DND-41 (cell line): ENCODE data around the gene PALMD.

ENCODE experiments used
- ATAC-seq: fragments of 200-7000 bp; cut with Tn5 transposase; 3 replicates; pipeline ENCODE4 v1.9.1; 2021; ENCODE audit warnings: low read depth; ENCODE audit not compliant: insufficient read depth
- DNase-seq: peaks from one replicate; pipeline ENCODE4 v3.0.0-alpha.2; 2020
- H2AFZ ChIP-seq: 2 replicates; pipeline ENCODE4 v1.6.0; 2012; ENCODE audit warnings: low read depth, low read length
- H3K27ac ChIP-seq: 2 replicates; pipeline ENCODE4 v1.5.1; 2012; ENCODE audit warnings: low read length, inconsistent platforms
- H3K27me3 ChIP-seq: fragments of 200-600 bp; sonication (generic); 2 replicates; pipeline ENCODE4 v1.6.0; 2012; ENCODE audit warnings: low read length, mild to moderate bottlenecking, inconsistent platforms; ENCODE audit not compliant: insufficient read depth, poor library complexity
- H3K36me3 ChIP-seq: 2 replicates; pipeline ENCODE4 v1.5.1; 2012; ENCODE audit warnings: low read length, inconsistent platforms; ENCODE audit not compliant: insufficient read depth
- H3K4me1 ChIP-seq: 2 replicates; pipeline ENCODE4 v1.5.1; 2012; ENCODE audit warnings: mild to moderate bottlenecking, low read length; ENCODE audit not compliant: insufficient read depth
- H3K4me2 ChIP-seq: 2 replicates; pipeline ENCODE4 v1.6.0; 2012; ENCODE audit warnings: mild to moderate bottlenecking, moderate library complexity, low read length, inconsistent platforms; ENCODE audit not compliant: insufficient read depth
- H3K4me3 ChIP-seq, 2 experiments: fragments of 200-600 bp in 1 of 2; shearing (Covaris generic) in 1 of 2; 2 replicates each; pipeline ENCODE4 v1.5.1; 2012 to 2016; ENCODE audit warnings: inconsistent platforms in 2 of 2, low read length in 2 of 2, mild to moderate bottlenecking in 2 of 2, low read depth in 1 of 2, moderate library complexity in 1 of 2
- H3K79me2 ChIP-seq: 2 replicates; pipeline ENCODE4 v1.6.0; 2012; ENCODE audit warnings: low read length, inconsistent platforms; ENCODE audit not compliant: insufficient read depth
- H3K9ac ChIP-seq: 2 replicates; pipeline ENCODE4 v1.6.0; 2012; ENCODE audit warnings: low read depth, mild to moderate bottlenecking, inconsistent platforms, low read length, moderate library complexity
- H3K9me3 ChIP-seq: 2 replicates; pipeline ENCODE4 v1.5.1; 2012; ENCODE audit warnings: low read length, moderate library complexity, mild to moderate bottlenecking, inconsistent platforms; ENCODE audit not compliant: insufficient read depth, severe bottlenecking
- H4K20me1 ChIP-seq: 2 replicates; pipeline ENCODE4 v1.6.0; 2012; ENCODE audit warnings: low read length; ENCODE audit not compliant: insufficient read depth
- CTCF ChIP-seq: IDR thresholded peaks from 2 replicates; pipeline ENCODE4 v1.5.1; 2012; ENCODE audit warnings: borderline replicate concordance, low read length, moderate library complexity, mild to moderate bottlenecking; ENCODE audit not compliant: poor library complexity, severe bottlenecking; ENCODE audit errors: extremely low read depth
- EZH2 ChIP-seq: IDR thresholded peaks from 3 replicates; pipeline ENCODE4 v1.6.1; 2012; ENCODE audit warnings: borderline replicate concordance, low read depth, mild to moderate bottlenecking, moderate library complexity, low read length, inconsistent platforms; ENCODE audit not compliant: severe bottlenecking

The PALMD gene

GRCh38 chr1:99696616-99697015, 50.7 kb downstream of the PALMD start:
- TF ChIP-seq CTCF: no peak
- TF ChIP-seq EZH2: no peak
- Histone ChIP-seq H4K20me1 (no peaks in the 10 kb centered on the region), H3K4me3 (no peak overlapping the region), H3K4me1 (no peaks in the 10 kb centered on the region), H3K27ac (no peak overlapping the region), H3K36me3 (no peaks in the 10 kb centered on the region), H3K9ac (no peak overlapping the region), H3K4me2 (no peak overlapping the region), H2AFZ (no peak overlapping the region), H3K79me2 (no peaks in the 10 kb centered on the region), H3K27me3 (no peaks in the 10 kb centered on the region), H3K9me3 (no peaks in the 10 kb centered on the region)
- DNase-seq (no peak), ATAC-seq (no peak)

- Histone ChIP-seq H3K9me3 (no peaks in the 10 kb centered on the region), H3K9ac (no peak overlapping the region), H3K4me1 (no peaks in the 10 kb centered on the region), H3K36me3 (no peaks in the 10 kb centered on the region), H3K27me3 (no peaks in the 10 kb centered on the region), H3K4me3 (no peak overlapping the region), H3K27ac (no peak overlapping the region), H3K79me2 (no peaks in the 10 kb centered on the region), H3K4me2 (no peak overlapping the region), H4K20me1 (no peaks in the 10 kb centered on the region), H2AFZ (no peak overlapping the region)
- TF ChIP-seq CTCF: no peak
- TF ChIP-seq EZH2: no peak
- ATAC-seq: no peak
- DNase-seq: no peak
Observed at GRCh38 chr1:99697580-99697979, 51.7 kb downstream of the PALMD start.

- TF ChIP-seq CTCF (no peak), EZH2 (no peak)
- Histone ChIP-seq H3K9ac (no peak overlapping the region), H3K4me1 (no peaks in the 10 kb centered on the region), H4K20me1 (no peaks in the 10 kb centered on the region), H3K4me2 (no peak overlapping the region), H3K4me3 (no peak overlapping the region), H2AFZ (no peak overlapping the region), H3K9me3 (no peaks in the 10 kb centered on the region), H3K36me3 (no peaks in the 10 kb centered on the region), H3K27ac (no peak overlapping the region), H3K79me2 (no peaks in the 10 kb centered on the region), H3K27me3 (no peaks in the 10 kb centered on the region)
- ATAC-seq: no peak
- DNase-seq: no peak
Observed at GRCh38 chr1:99700020-99700419, 54.1 kb downstream of the PALMD start.

GRCh38 chr1:99702221-99702620, 56.3 kb downstream of the PALMD start:
- no peak for TF ChIP-seq CTCF
- no peaks in the 10 kb centered on the region for H4K20me1 ChIP-seq
- H3K9ac ChIP-seq: no peak overlapping the region
- no peak overlapping the region for H2AFZ ChIP-seq
- no peak for ATAC-seq
- no peaks in the 10 kb centered on the region for H3K27me3 ChIP-seq
- no peaks in the 10 kb centered on the region for H3K4me1 ChIP-seq
- H3K4me3 ChIP-seq: no peak overlapping the region
- DNase-seq: no peak
- H3K4me2 ChIP-seq: no peak overlapping the region
- H3K9me3 ChIP-seq: no peaks in the 10 kb centered on the region
- H3K27ac ChIP-seq: no peak overlapping the region
- H3K36me3 ChIP-seq: no peaks in the 10 kb centered on the region
- H3K79me2 ChIP-seq: no peaks in the 10 kb centered on the region
